ENCODE results near the gene N4BP2L2.
A peak's percentile ranks its signal among the peaks of the same experiment; 100 is the strongest.

N4BP2L2 gene

GRCh38 chr13:32423592-32423991 lies 115.0 kb downstream of the N4BP2L2 start:
- no peak for DNase-seq

GRCh38 chr13:32419862-32420261 lies 118.7 kb downstream of the N4BP2L2 start:
- no peak for DNase-seq

GRCh38 chr13:32417995-32418394 lies 120.6 kb downstream of the N4BP2L2 start:
- DNase-seq, result no peak

GRCh38 chr13:32415019-32415418 lies 123.6 kb downstream of the N4BP2L2 start:
- peak; percentile 19 for DNase-seq

GRCh38 chr13:32414580-32414979 lies 124.0 kb downstream of the N4BP2L2 start:
- DNase-seq, result no peak

GRCh38 chr13:32413284-32413683 lies 125.3 kb downstream of the N4BP2L2 start:
- no peak for DNase-seq

- DNase-seq, result no peak
Measured at GRCh38 chr13:32409561-32410421, 128.8 kb downstream of the N4BP2L2 start.

GRCh38 chr13:32409001-32409313 lies 129.6 kb downstream of the N4BP2L2 start:
- DNase-seq, result no peak

- no peak for DNase-seq
Measured at GRCh38 chr13:32408296-32409000, 130.1 kb downstream of the N4BP2L2 start.

- DNase-seq, result peak; percentile 14
Measured at GRCh38 chr13:32407854-32408253, 130.7 kb downstream of the N4BP2L2 start.

GRCh38 chr13:32403108-32403507 lies 135.5 kb downstream of the N4BP2L2 start:
- DNase-seq, result no peak

- DNase-seq, result no peak
Measured at GRCh38 chr13:32391101-32391619, 147.4 kb downstream of the N4BP2L2 start.

- no peak for DNase-seq
Measured at GRCh38 chr13:32390484-32390883, 148.1 kb downstream of the N4BP2L2 start.

GRCh38 chr13:32390048-32390447 lies 148.5 kb downstream of the N4BP2L2 start:
- DNase-seq, result no peak

GRCh38 chr13:32385410-32385809 lies 153.2 kb downstream of the N4BP2L2 start:
- DNase-seq, result no peak

GRCh38 chr13:32384702-32385101 lies 153.9 kb downstream of the N4BP2L2 start:
- no peak for DNase-seq

- DNase-seq, result no peak
Measured at GRCh38 chr13:32383836-32384618, 154.6 kb downstream of the N4BP2L2 start.
